Ishikawa (cell line): ENCODE measurements around the gene SAMD14.

Source experiments
- CEBPB ChIP-seq: IDR thresholded peaks from 2 replicates; pipeline ENCODE4 v1.6.1; 2012
- CREB1 ChIP-seq: IDR thresholded peaks from 2 replicates; pipeline ENCODE4 v1.6.1; 2012; ENCODE audit warnings: low read depth
- EGR1 ChIP-seq: IDR thresholded peaks from 2 replicates; pipeline ENCODE4 v1.6.1; 2012
- EP300 ChIP-seq: IDR thresholded peaks from 2 replicates; pipeline ENCODE4 v1.6.1; 2012; ENCODE audit warnings: borderline replicate concordance
- FOXM1 ChIP-seq: IDR thresholded peaks from 2 replicates; pipeline ENCODE4 v1.6.1; 2012; ENCODE audit warnings: low read depth, borderline replicate concordance
- MAX ChIP-seq: IDR thresholded peaks from 2 replicates; pipeline ENCODE4 v1.6.1; 2012
- NFIC ChIP-seq: IDR thresholded peaks from 2 replicates; pipeline ENCODE4 v1.6.1; 2012
- RAD21 ChIP-seq: IDR thresholded peaks from 2 replicates; pipeline ENCODE4 v1.6.1; 2012; ENCODE audit warnings: low read depth
- REST ChIP-seq: IDR thresholded peaks from 2 replicates; pipeline ENCODE4 v1.6.1; 2012; ENCODE audit warnings: low read depth, mild to moderate bottlenecking
- TAF1 ChIP-seq: IDR thresholded peaks from 2 replicates; pipeline ENCODE4 v1.6.1; 2012; ENCODE audit warnings: low read depth, mild to moderate bottlenecking
- TCF12 ChIP-seq: IDR thresholded peaks from 2 replicates; pipeline ENCODE4 v1.6.1; 2012; ENCODE audit warnings: low read depth
- TEAD4 ChIP-seq: IDR thresholded peaks from 2 replicates; pipeline ENCODE4 v1.6.1; 2012
- USF1 ChIP-seq: IDR thresholded peaks from 2 replicates; pipeline ENCODE4 v1.6.1; 2012
- YY1 ChIP-seq: IDR thresholded peaks from 2 replicates; pipeline ENCODE4 v1.6.1; 2012; ENCODE audit warnings: low read depth
- ZBTB7A ChIP-seq: IDR thresholded peaks from 2 replicates; pipeline ENCODE4 v1.6.1; 2012; ENCODE audit warnings: low read depth

Gene SAMD14

GRCh38 chr17:50072130-50072529, 57.8 kb downstream of the SAMD14 start:
- TF ChIP-seq TCF12 (no peak), EGR1 (no peak), TEAD4 (no peak), FOXM1 (no peak), ZBTB7A (no peak), EP300 (no peak), USF1 (no peak), NFIC (no peak), MAX (no peak), CREB1 (no peak), YY1 (no peak), RAD21 (no peak), REST (no peak), TAF1 (no peak), CEBPB (no peak)

- TF ChIP-seq EP300 (no peak), REST (no peak), TCF12 (no peak), EGR1 (no peak), NFIC (no peak), TEAD4 (no peak), RAD21 (no peak), ZBTB7A (no peak), TAF1 (no peak), USF1 (no peak), YY1 (no peak), FOXM1 (no peak), MAX (no peak), CEBPB (no peak), CREB1 (no peak)
Measured at GRCh38 chr17:50071692-50072091, 58.3 kb downstream of the SAMD14 start.

- no peak for TF ChIP-seq YY1
- no peak for TF ChIP-seq EP300
- TF ChIP-seq TCF12: no peak
- TF ChIP-seq FOXM1: no peak
- TF ChIP-seq ZBTB7A: no peak
- no peak for TF ChIP-seq TAF1
Measured at GRCh38 chr17:50070908-50071680, 58.9 kb downstream of the SAMD14 start.

- TF ChIP-seq USF1 (no peak), REST (no peak), MAX (no peak), TCF12 (no peak), TEAD4 (no peak), TAF1 (no peak), RAD21 (no peak), NFIC (no peak), FOXM1 (no peak), CEBPB (no peak), EP300 (no peak), YY1 (no peak), CREB1 (no peak), ZBTB7A (no peak), EGR1 (no peak)
Measured at GRCh38 chr17:50067996-50068395, 62.0 kb downstream of the SAMD14 start.
